GM12878 (cell line): Measurements from ENCODE around the gene EGR1. TPM values are rescaled to one million over a fixed set of nuclear protein-coding genes. Genes with fewer than 3 reads are reported as not detected.

Source experiments
- ATAC-seq: fragments of 200-7000 bp; cut with Tn5 transposase; 3 replicates; pipeline ENCODE4 v1.9.1; 2020; ENCODE audit warnings: mild to moderate bottlenecking, moderate library complexity
- BruUV-seq: library from RNA; stranded (reverse); fragments of 400-500 nt; replicated peaks from 2 replicates; lab custom pipeline; 2021; lab: Mats Ljungman, UMichigan
- CTCF ChIA-PET: fragments of 300-600 bp; sonication (Branson Sonifier 250); formaldehyde crosslinking; extraction: SDS; loops from one replicate; lab custom pipeline; 2021; ENCODE audit warnings: inconsistent platforms; lab: Yijun Ruan, JAX
- POLR2A ChIA-PET: fragments of 350-600 bp; formaldehyde crosslinking; extraction: SDS; loops from one replicate; lab custom pipeline; 2021; ENCODE audit warnings: inconsistent platforms; lab: Charles Lee
- RAD21 ChIA-PET: fragments of 300-600 bp; sonication (Branson Sonifier 250); formaldehyde crosslinking; loops from one replicate; lab custom pipeline; 2023; ENCODE audit warnings: antibody characterized with exemption; ENCODE audit not compliant: unreplicated experiment; lab: Charles Lee
- SMC1A ChIA-PET: fragments of 300-600 bp; sonication (Branson Sonifier 250); formaldehyde crosslinking; loops from one replicate; lab custom pipeline; 2023; ENCODE audit not compliant: unreplicated experiment, uncharacterized antibody; lab: Charles Lee
- DNase-seq: peaks from one replicate; pipeline ENCODE4 v3.0.0-alpha.2; 2011; ENCODE audit warnings: low read depth, low spot score
- FAIRE-seq: peaks from 3 replicates; lab custom pipeline; 2011; peaks lifted over from hg19 to GRCh38; lab: Jason Lieb, UNC
- H2AFZ ChIP-seq: 2 replicates; pipeline ENCODE4 v1.6.0; 2011; ENCODE audit warnings: low read depth, low read length, control low read depth; ENCODE audit not compliant: control insufficient read depth
- H3K27ac ChIP-seq: 2 replicates; pipeline ENCODE4 v1.5.1; 2011; ENCODE audit warnings: control low read depth; ENCODE audit not compliant: control insufficient read depth, insufficient read depth
- H3K27me3 ChIP-seq, 2 experiments: replicated peaks in 1 of 2; 2 replicates each; pipeline versions ENCODE4 v1.6.0 to v1.6.1; 2011; ENCODE audit warnings: low read length in 1 of 2; ENCODE audit not compliant: control insufficient read depth in 2 of 2, insufficient read depth in 2 of 2
- H3K36me3 ChIP-seq, 2 experiments: 2 replicates each; pipeline ENCODE4 v1.5.1; 2011; ENCODE audit warnings: low read length in 1 of 2; ENCODE audit not compliant: control insufficient read depth in 2 of 2, insufficient read depth in 2 of 2
- H3K4me1 ChIP-seq: 2 replicates; pipeline ENCODE4 v1.6.1; 2011; ENCODE audit warnings: mild to moderate bottlenecking, low read length, moderate library complexity, mixed read lengths; ENCODE audit not compliant: control insufficient read depth, insufficient read depth
- H3K4me2 ChIP-seq: 2 replicates; pipeline ENCODE4 v1.6.0; 2011; ENCODE audit warnings: control low read depth; ENCODE audit not compliant: control insufficient read depth, insufficient read depth
- H3K4me3 ChIP-seq: fragments of 200-600 bp; sonication (generic); 2 replicates; pipeline ENCODE4 v1.5.1; 2016
- H3K79me2 ChIP-seq: 2 replicates; pipeline ENCODE4 v1.6.0; 2011; ENCODE audit warnings: low read length; ENCODE audit not compliant: control insufficient read depth, insufficient read depth
- H3K9ac ChIP-seq: 2 replicates; pipeline ENCODE4 v1.8.0; 2011; ENCODE audit warnings: low read length, control low read depth, mixed read lengths; ENCODE audit not compliant: control insufficient read depth, insufficient read depth
- H3K9me3 ChIP-seq: replicated peaks from 3 replicates; pipeline ENCODE4 v1.5.1; 2011; ENCODE audit warnings: mild to moderate bottlenecking, low read length; ENCODE audit not compliant: control insufficient read depth, insufficient read depth
- H4K20me1 ChIP-seq: 2 replicates; pipeline ENCODE4 v1.6.0; 2011; ENCODE audit not compliant: control insufficient read depth, insufficient read depth
- BCLAF1 ChIP-seq: fragments of 450-650 bp; IDR thresholded peaks from 2 replicates; pipeline ENCODE4 v1.6.1; 2017; ENCODE audit warnings: antibody characterized with exemption, mild to moderate bottlenecking, moderate library complexity
- CEBPB ChIP-seq, 2 experiments: fragments of 150-350 bp in 1 of 2; IDR thresholded peaks; 2 replicates each; pipeline ENCODE4 v1.6.1; 2012 to 2014; ENCODE audit warnings: low read depth in 2 of 2, low read length in 2 of 2, borderline replicate concordance in 1 of 2, inconsistent platforms in 1 of 2
- FOS ChIP-seq: IDR thresholded peaks from 3 replicates; pipeline ENCODE4 v1.6.1; 2011; ENCODE audit warnings: borderline replicate concordance; ENCODE audit not compliant: insufficient read length; ENCODE audit errors: extremely low read depth
- GABPA ChIP-seq: IDR thresholded peaks from 2 replicates; pipeline ENCODE4 v1.6.1; 2014; ENCODE audit warnings: antibody characterized with exemption, low read depth, mild to moderate bottlenecking, inconsistent platforms
- KAT2A ChIP-seq: conservative IDR thresholded peaks from 2 replicates; pipeline ENCODE4 v1.6.1; 2011; ENCODE audit warnings: low read depth, low read length; ENCODE audit not compliant: control insufficient read depth
- LARP7 ChIP-seq: fragments of 450-650 bp; IDR thresholded peaks from 2 replicates; pipeline ENCODE4 v1.6.1; 2017; ENCODE audit warnings: mild to moderate bottlenecking
- NRF1 ChIP-seq: conservative IDR thresholded peaks from 2 replicates; pipeline ENCODE4 v1.6.1; 2011; ENCODE audit warnings: mild to moderate bottlenecking, low read depth, low read length, improper control_type of control experiment
- RCOR1 ChIP-seq: conservative IDR thresholded peaks from 2 replicates; pipeline ENCODE4 v1.6.1; 2012; ENCODE audit warnings: low read depth, low read length, improper control_type of control experiment
- REST ChIP-seq: IDR thresholded peaks from 2 replicates; pipeline ENCODE4 v1.6.1; 2012; ENCODE audit warnings: mild to moderate bottlenecking, low read depth, low read length
- SPI1 ChIP-seq: IDR thresholded peaks from 2 replicates; pipeline ENCODE4 v1.6.1; 2011; ENCODE audit warnings: low read depth, mild to moderate bottlenecking, low read length, moderate library complexity, borderline replicate concordance; ENCODE audit not compliant: insufficient read depth
- SUZ12 ChIP-seq: fragments of 200-600 bp; sonication (generic); IDR thresholded peaks from one replicate; pipeline ENCODE4 v1.6.1; 2018; ENCODE audit warnings: antibody characterized with exemption, mild to moderate bottlenecking; ENCODE audit not compliant: unreplicated experiment
- TARDBP ChIP-seq: IDR thresholded peaks from 2 replicates; pipeline ENCODE4 v1.6.1; 2016; ENCODE audit warnings: borderline replicate concordance
- USF1 ChIP-seq: IDR thresholded peaks from 2 replicates; pipeline ENCODE4 v1.6.1; 2011; ENCODE audit warnings: borderline replicate concordance, low read depth, mild to moderate bottlenecking, moderate library complexity, mixed read lengths, low read length; ENCODE audit not compliant: insufficient read depth; ENCODE audit errors: extremely low read length
- ZNF622 ChIP-seq: fragments of 450-650 bp; IDR thresholded peaks from 2 replicates; pipeline ENCODE4 v1.6.1; 2017; ENCODE audit warnings: mild to moderate bottlenecking, inconsistent platforms
- WGBS: methylation state at CpG from one replicate; pipeline ENCODE4 v1.1.6; 2016; ENCODE audit warnings: low lambda C conversion rate; ENCODE audit not compliant: insufficient replicate concordance, insufficient coverage; ENCODE audit errors: missing lambda C conversion rate; 5-methylcytosine and 5-hydroxymethylcytosine counted together
- in situ Hi-C: fragments of 300-500 bp; cut with MboI; formaldehyde crosslinking; loops from 9 replicates; pipeline ENCODE4 v1.14.3; 2018; ENCODE audit warnings: mixed read lengths
- intact Hi-C: fragments of 100-400 bp; cut with micrococcal nuclease; formaldehyde crosslinking; loops from one replicate; pipeline ENCODE4 v1.14.2; 2022; ENCODE audit not compliant: unreplicated experiment
- polyA plus RNA-seq, 11 experiments: library from polyadenylated mRNA; depleted of rRNA in 4 of 11; unstranded in 6 of 11; stranded (reverse) in 5 of 11; fragments of >200 nt; fragmentation: Nextera tagmentation in 4 of 11; fragmentation: Illumina TruSeq in 1 of 11; extraction: Ambion mirVana in 4 of 11; extraction: Trizol in 1 of 11; gene quantifications; 1 replicate in 1 of 11; 2 replicates in 10 of 11; pipeline versions ENCODE4 v1.2.1 to v1.2.3, GENCODE V29; 2011 to 2016; ENCODE audit warnings: inconsistent platforms in 2 of 11, missing spikeins in 2 of 11, low read depth in 1 of 11
- total RNA-seq, 4 experiments: library from RNA; depleted of rRNA in 3 of 4; stranded (reverse); fragments of >200 nt in 3 of 4; fragmentation: Illumina TruSeq in 1 of 4; extraction: Trizol in 1 of 4; gene quantifications; 2 replicates each; pipeline versions ENCODE4 v1.2.1 to v1.2.3, GENCODE V29; 2013 to 2021

Gene EGR1
- total and polyA plus RNA-seq, 10 of the 15 experiments (the other 5 are each of a cell fraction or from before 2014, with no cell fraction given) = 0.89 to 7.3 (median 2.5) TPM

- CTCF ChIA-PET = interaction anchor here (1.0 kb wide), 1 partner anchor 77 kb away, joined by 5 read pairs; no protein-coding TSS in a partner anchor
- Histone ChIP-seq H3K27me3 (peaks cover 0 to 4% of the 10 kb centered on the region in 2 experiments; a peak in 1 of 4 replicates), H3K36me3 (no peaks in the 10 kb centered on the region; a peak in 1 of 4 replicates), H3K4me3 (no peak overlapping the region), H3K4me2 (no peak overlapping the region), H3K79me2 (no peaks in the 10 kb centered on the region), H3K9ac (no peak overlapping the region), H3K27ac (no peak overlapping the region), H3K4me1 (peaks cover 1% of the 10 kb centered on the region), H3K9me3 (no peaks in the 10 kb centered on the region), H2AFZ (no peak overlapping the region), H4K20me1 (no peaks in the 10 kb centered on the region)
- TF ChIP-seq SUZ12 (no peak), NRF1 (no peak), CEBPB (IDR thresholded peaks at IDR 0.05; ENCODE audit: borderline replicate concordance in 1 of 2, low read depth in 2 of 2, low read length in 2 of 2) (no peak), TARDBP (no peak), SPI1 (no peak), GABPA (no peak), ZNF622 (no peak), REST (no peak), KAT2A (no peak), RCOR1 (no peak), FOS (no peak), BCLAF1 (no peak), USF1 (no peak), LARP7 (no peak)
- intact Hi-C loops = loop anchor here (1.0 kb wide), 1 partner anchor 10 kb away; no protein-coding TSS in a partner anchor
- WGBS = 46% methylated on average over 2 of the region's 2 CpGs
- DNase-seq (no peak), ATAC-seq (no peak), FAIRE-seq (no peak)
- RAD21 ChIA-PET = no interaction called here
- SMC1A ChIA-PET = interaction anchor here (0.6 to 2.0 kb wide), 2 partner anchors 10 to 29 kb away, joined by 3 to 7 read pairs; no protein-coding TSS in a partner anchor
- POLR2A ChIA-PET = no interaction called here
- in situ Hi-C loops = no loop called here
- BruUV-seq = no TSS peak
Measured at GRCh38 chr5:138471052-138471361, 5.7 kb downstream of the EGR1 start.
